Activated T-cell treated with anti-CD3 and anti-CD28 coated beads for 1 hour (primary cell): ENCODE results near the gene OR4E2.
"Not testable (repeated sequence)": the region's sequence is repeated elsewhere in the genome, so short reads cannot be mapped to it uniquely, and the experiment has no call there.

ENCODE experiments used
- DNase-seq: peaks from one replicate; pipeline ENCODE4 v3.0.0-alpha.2; 2020; ENCODE audit warnings: low read depth

OR4E2 gene, protein sequence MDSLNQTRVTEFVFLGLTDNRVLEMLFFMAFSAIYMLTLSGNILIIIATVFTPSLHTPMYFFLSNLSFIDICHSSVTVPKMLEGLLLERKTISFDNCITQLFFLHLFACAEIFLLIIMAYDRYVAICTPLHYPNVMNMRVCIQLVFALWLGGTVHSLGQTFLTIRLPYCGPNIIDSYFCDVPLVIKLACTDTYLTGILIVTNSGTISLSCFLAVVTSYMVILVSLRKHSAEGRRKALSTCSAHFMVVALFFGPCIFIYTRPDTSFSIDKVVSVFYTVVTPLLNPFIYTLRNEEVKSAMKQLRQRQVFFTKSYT

DNA sequence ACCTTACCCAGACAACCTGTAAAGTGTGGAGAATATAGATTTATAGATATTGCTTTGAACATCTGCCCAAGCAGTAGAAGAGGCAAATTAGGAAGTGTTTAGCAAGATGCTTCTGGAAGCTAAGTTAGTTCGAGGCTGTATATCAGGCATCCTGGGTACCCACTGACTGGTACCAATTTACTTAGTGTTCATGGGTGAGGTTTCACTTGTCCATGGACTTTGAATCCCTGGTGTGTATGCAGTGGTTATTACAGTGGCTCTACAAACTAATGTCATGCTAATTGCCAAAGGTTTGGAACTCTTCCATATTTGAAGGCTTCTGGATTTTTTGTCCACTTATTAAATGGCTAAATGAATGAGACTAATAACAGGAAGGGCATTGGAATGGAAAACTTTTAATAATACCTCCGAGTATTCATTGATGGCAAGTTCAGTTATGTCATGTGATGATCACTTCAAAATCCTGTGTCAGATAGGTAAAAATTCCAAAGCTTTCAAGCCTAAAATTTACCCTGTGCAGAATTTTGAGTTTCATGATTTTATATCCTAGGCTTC is at the start of gene OR4E2:
Gene OR4E2, plus strand, starts transcription at position 505 of the 555 bp plus-strand sequence. CDS start 11,248 bp downstream, outside the sequence.
- DNase-seq = no peak

DNA sequence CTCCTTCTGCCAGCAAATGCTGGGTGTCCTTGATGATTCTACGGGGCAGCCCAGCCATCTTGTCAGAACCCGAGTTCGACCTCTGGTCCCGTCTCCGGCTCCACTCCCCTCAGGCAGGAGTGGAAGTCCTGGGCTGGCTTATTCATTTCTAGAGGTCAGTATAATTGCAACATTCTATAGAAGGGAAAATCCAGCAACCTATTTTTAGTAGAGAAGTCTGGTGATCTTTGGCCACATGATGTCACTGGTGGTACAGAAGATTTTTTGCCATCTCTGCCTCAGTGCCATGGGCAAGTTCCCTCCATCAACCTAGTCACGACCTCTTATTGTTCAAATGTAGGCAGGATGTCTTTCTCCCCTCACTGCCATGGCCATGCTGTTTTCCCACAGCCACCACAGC is 41.3 kb upstream of the OR4E2 start:
- no peak for DNase-seq

DNA sequence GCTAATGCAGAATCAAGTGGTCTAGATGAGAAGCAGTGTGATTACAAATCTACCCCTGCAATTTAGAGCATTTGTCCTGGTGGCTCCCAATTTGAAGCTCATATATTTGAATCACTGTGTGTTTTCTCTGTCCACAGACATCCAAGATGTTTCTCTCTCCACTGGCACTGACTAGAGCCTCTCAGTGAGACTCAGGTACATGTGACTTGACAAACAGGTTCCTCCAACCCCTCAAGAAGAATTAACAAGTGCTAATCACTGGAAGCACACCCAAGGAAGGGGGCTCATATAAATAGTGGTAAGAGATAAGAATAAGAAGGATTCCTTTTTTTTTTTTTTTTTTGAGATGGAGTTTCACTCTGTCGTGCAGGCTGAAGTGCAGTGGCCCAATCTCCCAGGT is 39.4 kb upstream of the OR4E2 start:
- DNase-seq = no peak

DNA sequence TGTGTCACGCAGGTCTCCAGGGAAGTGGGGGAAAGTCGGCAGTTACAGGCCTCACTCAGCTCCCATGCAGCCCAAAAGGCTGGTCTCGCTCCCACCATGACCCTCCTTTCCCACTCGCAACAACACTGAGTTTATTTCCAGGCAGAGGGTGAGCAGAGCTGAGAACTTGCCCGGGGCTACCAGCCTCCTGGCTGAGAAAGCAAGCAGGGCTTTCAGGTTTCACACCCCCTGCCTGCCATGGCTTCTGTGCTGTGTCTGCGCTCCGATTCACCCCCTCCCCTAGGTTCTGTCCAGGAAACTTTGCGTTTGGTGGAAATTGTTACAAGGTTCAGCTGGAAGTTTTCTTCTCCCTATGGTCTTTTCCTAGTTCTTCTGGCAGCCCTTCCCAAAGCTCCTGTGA is 36.0 kb upstream of the OR4E2 start:
- no peak for DNase-seq

DNA sequence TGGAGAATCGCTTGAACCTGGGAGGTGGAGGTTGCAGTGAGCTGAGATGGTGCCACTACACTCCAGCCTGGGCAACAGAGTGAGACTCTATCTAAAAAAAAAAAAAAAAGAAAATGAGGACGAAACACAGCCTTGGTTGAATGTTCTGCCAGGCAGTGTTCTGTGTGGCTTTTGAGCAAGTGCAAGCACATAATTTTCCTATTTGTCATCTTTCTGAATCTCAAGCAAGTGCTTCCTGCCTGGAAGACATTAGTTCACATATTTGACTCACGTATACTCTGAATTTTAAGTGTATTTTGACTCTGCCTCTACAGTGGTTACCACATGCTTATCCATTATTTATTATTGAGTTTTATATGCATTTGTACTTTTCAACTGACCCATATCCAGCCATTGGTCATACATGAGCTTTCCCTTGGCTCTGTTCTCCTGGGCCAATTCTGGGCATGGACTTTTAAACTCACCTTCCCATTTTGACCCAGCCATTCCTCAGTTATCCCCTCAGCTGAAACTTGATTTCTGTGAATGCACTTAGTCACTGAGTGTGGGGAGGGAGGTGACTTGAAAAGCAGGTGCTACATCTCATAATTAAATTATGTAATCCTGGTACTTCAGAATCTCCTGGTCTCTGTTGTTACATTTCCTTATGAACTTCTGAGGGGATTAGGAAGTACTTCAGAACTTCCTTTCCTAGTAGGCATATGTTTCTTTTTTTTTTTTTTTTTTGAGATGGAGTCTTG is 27.0 kb upstream of the OR4E2 start:
- DNase-seq = no peak

DNA sequence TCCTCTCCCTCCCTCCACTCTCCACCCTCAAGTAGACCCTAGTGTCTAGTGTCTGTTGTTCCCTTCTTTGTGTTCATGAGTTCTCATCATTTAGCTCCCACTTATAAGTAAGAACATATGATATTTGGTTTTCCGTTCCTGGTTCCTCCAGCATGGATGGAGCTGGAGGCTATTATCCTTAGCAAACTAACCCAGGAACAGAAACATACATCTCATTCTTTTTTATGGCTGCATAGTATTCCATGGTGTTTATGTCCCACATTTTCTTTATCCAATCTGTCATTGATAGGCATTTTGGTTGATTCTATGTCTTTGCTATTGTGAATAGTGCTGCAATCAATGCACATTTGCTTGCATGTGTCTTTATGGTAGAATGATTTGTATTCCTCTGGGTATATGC is 23.1 kb upstream of the OR4E2 start:
- not testable (repeated sequence) for DNase-seq

DNA sequence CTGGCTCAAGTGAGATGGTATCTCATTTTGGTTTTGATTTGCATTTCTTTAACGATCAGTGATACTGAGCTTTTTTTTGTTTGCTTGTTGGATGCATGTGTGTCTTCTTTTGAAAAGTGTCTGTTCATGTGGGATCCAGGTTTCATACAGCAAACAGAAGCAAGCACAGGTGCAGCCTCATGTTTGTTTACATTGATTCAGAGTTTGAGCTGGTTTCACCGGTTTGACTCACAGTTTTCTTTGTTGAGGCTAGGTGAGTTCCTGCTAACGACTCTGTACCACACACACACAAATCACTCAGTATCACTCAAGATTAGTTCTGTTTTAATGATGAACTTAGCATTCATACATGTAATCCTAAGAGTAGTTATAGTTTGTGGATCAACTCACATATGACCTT is 22.6 kb upstream of the OR4E2 start:
- no peak for DNase-seq

DNA sequence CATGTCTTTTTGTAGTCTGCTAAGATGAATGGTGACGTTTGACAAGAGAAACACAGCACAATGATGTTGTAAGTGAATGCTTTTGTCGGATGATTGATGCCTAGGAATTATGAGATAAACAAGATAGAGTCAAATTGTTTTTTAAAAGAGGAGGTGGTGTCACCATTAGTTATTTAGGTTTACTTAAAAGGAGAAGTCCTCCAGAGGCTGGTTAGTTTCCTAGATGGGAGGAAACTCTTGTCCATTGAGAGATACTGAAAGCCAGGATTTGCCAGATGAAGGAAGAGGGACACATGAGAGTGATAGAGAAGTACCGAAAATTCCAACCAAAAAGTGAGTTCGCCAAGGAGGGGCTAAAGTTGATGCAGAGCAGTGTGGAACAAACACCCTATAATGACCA is 18.8 kb upstream of the OR4E2 start, which contains the start of gene OR10G2:
Gene OR10G2, minus strand, starts transcription at position 101 of the 400 bp plus-strand sequence. Its CDS starts 98 bp downstream, at position 3.
- DNase-seq = no peak

DNA sequence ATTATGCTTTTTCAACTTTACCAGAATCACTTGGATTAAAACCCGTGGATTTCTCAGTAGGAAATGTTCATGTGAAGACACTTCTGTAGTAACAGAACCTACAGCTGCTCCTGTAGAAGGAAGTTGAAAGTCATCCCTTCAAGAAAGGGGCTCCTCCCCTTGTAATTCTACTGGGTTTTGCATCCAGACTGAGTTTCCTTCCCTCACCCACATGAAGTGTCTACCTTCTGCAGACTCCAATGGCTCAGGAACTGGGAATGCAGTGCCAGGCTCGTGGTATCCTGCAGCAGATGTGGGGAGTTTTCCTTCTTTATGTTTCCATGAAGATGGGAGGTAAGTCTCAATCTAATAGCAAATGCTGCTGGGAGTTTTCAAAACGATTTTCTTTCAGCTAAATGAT is 11.0 kb upstream of the OR4E2 start:
- DNase-seq = no peak

DNA sequence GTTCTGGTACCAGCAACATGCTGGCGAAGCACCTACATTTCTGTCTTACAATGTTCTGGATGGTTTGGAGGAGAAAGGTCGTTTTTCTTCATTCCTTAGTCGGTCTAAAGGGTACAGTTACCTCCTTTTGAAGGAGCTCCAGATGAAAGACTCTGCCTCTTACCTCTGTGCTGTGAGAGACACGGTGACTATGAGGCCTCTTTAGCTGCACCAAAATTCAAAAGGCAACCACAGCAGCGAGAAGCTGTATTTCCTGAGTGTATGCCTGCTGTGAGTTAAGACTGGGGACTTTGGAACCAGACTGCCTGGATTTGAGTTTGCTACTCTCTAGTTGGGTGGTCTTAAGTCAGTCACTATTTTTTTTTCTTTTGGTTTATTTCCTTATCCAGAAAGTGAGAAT is 10.2 kb upstream of the OR4E2 start:
- no peak for DNase-seq

DNA sequence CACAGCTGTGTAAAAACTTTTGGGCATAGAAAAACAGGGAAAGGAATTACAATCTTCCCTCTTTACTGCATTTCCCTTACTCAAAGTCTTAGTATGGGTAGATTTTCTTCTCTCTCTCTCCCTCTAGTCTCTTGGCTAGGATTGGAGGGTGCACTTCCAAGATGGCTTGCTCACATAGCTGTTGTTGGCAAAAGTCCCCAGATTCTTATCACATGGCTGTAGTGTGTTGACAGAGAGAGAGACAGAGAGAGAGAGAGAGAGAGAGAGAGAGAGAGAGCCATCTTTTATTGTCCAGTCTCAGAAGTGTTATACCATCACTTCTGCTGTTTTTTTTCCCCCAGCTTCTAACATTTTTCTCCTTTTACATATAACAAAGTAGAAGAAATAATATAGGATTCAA is 6.3 kb upstream of the OR4E2 start:
- no peak for DNase-seq

DNA sequence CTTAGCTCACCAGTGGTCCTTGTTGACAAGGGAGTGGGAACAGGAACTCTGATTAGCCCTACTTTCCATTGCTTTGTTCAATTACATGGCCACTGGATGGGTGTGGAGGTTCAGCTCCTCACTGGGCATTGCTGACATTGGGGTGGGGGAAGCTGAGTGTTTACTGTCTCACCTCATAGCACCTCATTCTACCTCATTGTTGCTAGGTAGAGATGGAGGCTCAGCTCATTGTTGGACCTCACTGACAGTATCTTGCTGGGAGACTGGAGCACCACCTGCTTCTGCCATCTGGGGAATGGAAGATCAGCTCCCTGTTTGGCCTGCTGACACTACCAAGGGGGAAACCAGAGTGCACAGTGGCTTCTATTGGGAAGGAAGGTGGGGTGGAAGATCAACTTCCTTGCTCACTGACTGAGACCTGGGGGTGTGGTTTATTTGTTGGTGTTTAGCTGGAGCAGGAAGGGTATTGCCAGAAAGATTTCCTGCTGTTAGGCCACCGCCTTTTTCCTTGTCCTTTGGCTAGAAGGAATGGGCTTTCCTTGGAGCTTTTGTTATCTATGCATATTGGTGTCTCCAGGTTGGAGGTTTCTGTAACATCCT is 1.3 kb upstream of the OR4E2 start:
- no peak for DNase-seq

DNA sequence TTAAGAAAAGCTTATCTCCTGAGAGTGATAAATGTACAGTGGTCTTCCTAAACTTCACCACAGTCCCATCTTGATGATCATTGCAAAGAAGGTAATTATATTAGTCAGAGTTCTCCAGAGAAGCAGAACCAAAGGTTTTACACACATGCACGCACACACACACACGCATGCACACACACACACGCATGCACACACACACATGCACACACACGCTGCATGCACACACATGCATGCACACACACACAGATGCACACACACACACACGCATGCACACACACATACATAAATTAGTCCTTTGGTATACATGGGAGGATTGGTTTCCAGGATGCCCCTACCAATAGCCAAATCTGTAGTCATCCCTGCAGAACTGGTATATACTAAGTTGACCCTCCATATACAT is 580 bp downstream of the OR4E2 start:
- DNase-seq = no peak

DNA sequence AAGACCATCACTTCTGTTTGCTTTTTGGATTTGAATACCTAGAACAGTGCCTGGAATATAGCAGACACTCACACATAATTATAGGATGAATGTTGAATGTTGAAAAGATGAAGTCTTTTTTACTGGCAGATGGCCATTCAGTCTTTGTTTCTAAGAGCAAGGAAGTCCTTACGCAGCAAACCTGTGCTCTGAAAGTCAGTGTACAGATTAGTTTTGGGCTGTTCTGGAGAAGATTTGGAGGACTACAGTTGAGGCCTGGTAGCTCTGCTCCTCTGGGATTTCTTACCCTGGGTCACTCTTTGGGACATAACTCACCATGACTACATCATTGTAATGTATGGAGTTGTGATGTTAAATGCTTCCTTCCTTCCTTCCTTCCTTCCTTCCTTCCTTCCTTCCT is 3.3 kb downstream of the OR4E2 start:
- no peak for DNase-seq

DNA sequence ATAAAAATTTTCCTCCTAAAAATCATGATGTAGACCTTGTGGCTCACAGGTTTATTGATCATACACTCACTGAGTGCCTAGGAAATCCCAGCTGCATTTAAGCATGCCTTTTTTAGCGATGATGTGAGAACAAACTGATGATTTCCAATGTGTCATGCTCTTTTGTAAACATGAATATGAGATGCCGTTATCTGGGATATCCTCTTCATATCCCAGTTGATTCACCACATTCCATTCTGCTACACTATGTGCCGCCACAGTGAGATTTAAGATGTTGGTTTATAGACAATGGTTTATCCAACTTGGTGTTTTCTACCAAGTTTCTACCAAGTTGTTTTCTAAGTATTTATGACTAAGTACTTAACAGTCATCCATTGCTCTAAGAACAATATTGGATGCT is 14.7 kb downstream of the OR4E2 start:
- no peak for DNase-seq

DNA sequence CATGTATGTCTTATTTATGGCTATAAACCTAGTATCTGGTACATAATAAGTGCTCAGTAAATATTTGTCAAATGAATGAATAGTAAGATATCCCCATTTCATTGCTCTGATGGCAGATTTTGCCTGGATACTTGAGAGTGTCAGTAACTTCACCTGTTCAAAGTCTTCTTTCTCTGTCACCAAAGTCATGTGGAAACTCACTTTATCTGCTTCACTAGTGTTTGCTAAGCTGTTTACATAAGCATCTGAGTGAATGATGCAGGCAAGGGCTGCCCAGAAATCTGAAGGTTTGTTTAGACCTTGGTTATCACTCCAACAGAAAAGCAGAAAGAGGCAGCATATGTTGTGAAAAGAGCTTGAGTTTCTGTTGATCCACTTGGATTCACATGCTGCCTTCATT is 15.6 kb downstream of the OR4E2 start:
- DNase-seq = no peak

DNA sequence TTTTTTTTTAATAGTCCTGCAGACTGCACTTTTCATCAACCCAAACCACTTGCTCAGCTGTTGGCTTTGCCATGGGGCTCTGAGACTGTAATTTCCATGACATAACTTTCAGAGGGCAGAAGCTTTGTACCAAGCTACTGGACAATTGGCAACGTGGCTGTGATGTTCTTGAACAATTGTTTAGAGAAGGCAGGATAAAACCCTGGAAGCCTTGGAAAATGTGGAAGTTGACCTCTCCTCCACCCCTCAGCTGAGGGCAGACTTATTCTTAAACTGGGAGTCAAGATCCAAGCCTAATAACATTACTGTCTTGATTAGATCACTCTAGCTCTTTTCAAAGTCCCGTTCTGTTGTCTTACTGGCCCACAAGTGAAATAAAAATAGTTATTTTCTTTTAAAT is 17.7 kb downstream of the OR4E2 start:
- DNase-seq = no peak

DNA sequence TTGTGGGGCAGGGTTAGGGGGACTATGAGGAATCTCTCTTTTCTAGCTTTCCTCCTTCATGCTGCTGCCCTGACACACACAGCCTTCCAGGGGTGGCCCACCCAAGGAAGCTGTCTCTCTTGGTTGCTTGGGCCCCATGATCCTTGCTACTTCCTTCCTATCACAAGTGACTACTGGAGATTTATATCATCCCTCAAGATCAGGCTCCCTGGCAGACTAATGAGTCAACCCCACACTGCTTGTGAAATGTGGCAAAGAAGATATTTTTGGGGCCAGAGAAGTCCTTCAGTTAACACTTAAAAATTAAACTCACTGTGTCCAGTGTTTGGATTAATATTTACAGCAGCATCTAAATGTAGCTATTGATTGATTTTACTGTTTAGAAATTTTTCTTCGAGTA is 18.5 kb downstream of the OR4E2 start:
- no peak for DNase-seq

DNA sequence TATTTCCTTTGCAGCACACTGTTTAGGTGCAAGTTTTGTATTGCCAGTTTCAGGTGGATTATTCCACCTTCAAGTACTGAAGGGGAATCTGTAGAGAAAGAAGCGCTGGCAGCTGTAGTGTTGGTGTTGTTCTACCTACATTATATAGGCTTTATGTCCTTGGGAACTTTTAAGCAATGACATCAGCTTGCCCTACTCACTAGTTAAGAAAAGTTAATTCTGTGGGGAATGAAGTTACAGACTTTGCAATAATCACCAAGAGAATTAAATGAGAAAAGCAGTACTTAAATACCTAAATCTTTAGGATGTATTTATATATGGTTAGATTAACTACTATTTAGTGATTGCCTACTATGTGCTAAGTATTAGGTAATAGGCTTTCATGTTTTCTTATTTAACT is 20.1 kb downstream of the OR4E2 start, which contains the start of gene OR4E1:
Gene OR4E1, minus strand, starts transcription at position 101 of the 400 bp plus-strand sequence. CDS start 2,883 bp downstream, outside the sequence.
- no peak for DNase-seq

DNA sequence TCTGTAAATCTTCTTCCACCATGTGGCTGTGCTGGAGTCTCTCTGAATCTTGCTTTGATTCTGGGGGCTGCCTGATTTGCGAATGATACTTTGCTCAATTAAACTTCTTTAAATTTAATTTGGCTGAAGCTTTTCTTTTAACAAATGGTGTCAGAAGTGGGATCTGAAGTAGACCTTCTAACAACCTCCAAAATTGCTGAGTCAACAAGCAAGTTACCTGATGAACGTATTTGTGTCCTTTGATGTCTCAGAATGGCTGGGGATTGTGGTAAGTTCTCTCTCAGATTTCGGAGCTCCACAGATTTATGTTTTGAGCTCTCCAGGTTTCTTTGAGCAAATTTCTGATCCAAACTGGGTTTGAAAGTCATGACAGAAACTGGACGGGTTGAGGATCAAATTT is 21.9 kb downstream of the OR4E2 start:
- no peak for DNase-seq

DNA sequence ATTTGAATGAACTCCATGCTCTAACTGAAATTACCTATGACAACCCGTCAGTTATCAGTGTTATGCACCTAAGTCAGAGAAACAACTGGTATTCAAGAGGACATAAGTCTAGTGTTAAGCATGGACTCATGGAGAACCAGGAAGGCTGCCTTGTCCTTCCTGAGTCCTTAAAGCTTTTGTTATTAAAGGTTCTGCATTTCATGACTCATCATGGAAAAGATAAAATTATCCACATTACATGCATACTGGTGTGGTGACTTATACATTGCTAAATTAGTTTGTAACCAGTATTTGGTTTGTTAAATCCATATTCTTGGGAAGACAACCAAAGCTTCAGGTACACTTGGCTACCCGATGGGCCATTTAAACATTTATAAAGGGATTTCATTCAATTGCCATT is 26.4 kb downstream of the OR4E2 start:
- no peak for DNase-seq

DNA sequence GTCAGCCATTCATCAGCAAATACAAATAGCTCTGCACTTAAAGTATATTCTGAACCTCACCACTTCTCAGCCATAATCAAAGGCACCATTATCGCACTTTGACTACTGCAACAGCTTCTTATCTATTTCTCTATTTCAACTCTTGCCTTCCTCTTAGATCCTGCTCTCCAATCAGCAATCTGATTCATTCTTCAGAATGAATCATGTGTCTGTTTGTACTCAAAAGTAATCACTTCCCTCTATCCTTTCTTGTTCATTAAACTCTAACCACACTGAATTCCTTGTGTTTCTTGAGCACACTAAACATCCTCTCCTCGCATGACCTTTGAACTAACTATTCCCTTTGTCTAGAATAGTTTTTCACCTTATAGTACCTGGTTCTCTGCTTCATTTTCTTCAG is 32.8 kb downstream of the OR4E2 start:
- no peak for DNase-seq

DNA sequence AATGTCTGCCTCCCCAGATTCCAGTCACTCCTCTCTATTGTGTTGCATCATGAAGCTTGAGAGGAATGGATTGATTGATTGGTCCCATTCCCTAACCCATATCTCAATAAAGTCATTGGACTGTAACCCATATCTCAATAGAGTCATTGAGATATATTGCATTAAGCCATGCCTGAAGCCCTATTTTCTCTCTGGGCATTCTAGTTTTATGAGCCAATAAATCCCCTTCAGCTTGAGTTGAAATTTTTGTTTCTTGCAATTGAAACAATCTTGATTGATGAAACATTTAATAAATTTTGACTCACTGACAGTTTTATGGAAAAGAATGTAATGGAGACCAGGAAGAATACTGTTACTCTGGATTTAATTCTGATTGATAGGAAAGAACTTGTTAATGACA is 40.8 kb downstream of the OR4E2 start:
- DNase-seq = no peak
